ENCODE data around the gene CCSER1. TPM values are rescaled to one million over a fixed set of nuclear protein-coding genes. Genes with fewer than 3 reads are reported as not detected.

The CCSER1 gene
- total RNA-seq, 4 donors from 2014 or later = 4.0 to 6.0 (median 4.8) TPM

DNA sequence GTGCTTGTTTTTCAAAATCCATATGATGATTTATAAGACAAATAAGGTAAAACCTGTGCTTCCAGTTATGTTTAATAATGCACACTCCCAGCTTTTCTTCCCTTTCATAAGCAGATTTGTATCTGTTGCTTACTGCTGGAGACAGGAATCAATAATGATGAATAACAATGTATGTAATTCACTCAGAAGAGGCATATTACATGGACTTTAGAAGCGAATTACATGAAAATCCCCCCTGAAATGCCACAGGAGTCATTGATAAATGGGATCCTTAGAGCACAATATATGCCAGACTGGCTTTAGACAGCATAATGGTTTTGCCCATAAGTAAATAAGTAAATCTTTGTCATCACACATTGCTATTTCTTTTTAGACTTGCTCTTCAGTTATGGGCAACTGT lies 892.3 kb downstream of the CCSER1 start:
- Histone ChIP-seq H3K36me3 (no peaks in the 10 kb centered on the region), H3K4me3 (no peak overlapping the region), H3K9me3 (no peaks in the 10 kb centered on the region), H3K27ac (no peak overlapping the region), H3K27me3 (no peaks in the 10 kb centered on the region), H3K4me1 (no peaks in the 10 kb centered on the region)
- TF ChIP-seq, protein P1, sequence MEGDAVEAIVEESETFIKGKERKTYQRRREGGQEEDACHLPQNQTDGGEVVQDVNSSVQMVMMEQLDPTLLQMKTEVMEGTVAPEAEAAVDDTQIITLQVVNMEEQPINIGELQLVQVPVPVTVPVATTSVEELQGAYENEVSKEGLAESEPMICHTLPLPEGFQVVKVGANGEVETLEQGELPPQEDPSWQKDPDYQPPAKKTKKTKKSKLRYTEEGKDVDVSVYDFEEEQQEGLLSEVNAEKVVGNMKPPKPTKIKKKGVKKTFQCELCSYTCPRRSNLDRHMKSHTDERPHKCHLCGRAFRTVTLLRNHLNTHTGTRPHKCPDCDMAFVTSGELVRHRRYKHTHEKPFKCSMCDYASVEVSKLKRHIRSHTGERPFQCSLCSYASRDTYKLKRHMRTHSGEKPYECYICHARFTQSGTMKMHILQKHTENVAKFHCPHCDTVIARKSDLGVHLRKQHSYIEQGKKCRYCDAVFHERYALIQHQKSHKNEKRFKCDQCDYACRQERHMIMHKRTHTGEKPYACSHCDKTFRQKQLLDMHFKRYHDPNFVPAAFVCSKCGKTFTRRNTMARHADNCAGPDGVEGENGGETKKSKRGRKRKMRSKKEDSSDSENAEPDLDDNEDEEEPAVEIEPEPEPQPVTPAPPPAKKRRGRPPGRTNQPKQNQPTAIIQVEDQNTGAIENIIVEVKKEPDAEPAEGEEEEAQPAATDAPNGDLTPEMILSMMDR (IDR thresholded peaks at IDR 0.05) = no peak
- no peak for TF ChIP-seq EP300 (IDR thresholded peaks at IDR 0.05)
- no peak for TF ChIP-seq POLR2A (IDR thresholded peaks at IDR 0.05)
- no peak for DNase-seq (ENCODE audit: low spot score in 2 of 2)
- 81 to 88% methylated on average over 1 of the region's 1 CpG for WGBS, 2 donors

DNA sequence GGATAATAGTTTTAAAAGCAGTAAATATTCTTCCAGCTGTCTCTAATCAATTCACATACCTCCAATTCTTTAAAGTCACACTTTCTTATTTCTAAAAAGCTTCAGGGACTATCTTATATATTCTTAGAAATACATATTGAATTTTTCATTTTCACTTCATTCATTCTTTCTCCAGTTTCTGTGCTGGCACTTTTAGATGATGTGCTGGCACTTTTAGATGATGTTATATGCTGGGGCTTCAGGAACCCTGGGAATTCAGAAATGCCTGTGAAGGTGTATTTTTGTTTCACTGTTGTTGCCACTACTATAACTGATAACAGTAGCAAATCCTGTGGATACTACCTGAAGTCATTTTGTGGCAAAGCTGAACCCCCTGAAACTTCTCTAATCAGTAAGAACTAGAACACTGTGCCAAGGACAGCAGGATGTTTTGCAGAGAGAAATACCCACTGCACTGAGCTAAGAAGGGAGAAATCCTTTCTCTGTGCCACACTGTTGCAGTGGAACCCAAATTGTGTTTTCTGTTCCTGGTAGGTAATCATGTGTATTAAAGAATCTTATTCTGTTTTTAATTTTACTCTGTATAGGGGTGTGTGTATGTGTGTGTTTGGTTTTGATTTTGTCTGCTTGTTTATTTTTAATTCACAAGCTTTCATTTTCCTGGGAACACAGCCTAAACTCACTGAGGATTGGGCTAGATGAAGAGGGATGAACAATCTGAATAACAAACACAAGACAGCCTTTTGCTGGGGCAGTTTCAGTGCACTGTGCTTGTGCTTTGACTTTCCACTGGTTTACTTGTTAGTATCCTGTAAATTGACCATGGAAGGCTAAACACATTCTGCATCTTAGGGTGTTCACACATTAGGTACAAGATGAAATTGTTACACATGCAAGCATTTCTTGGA lies 898.3 kb downstream of the CCSER1 start:
- H3K4me1 ChIP-seq = no peaks in the 10 kb centered on the region
- no peak for DNase-seq (ENCODE audit: low spot score in 2 of 2)

DNA sequence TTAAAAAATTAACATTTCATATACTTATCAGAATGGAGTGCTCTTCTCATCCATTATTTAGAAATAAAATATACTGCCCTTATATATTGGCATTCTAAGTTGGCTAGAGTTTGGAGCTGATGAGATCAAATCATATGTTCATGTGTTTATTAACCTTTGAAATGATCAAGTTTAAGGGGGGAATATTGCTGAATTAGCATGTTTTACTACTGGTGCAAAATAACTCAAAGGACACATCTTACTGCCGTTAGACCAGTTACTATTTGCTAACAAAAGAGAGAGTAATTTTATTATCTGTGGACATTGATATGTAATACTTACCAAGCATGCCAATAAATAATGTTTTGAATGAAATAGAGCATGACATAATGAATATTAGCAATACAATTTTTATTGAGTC lies 901.0 kb downstream of the CCSER1 start:
- Histone ChIP-seq H3K36me3 (no peaks in the 10 kb centered on the region), H3K27me3 (no peaks in the 10 kb centered on the region), H3K9me3 (no peaks in the 10 kb centered on the region), H3K4me1 (no peaks in the 10 kb centered on the region), H3K27ac (no peak overlapping the region), H3K4me3 (no peak overlapping the region)
- no peak for DNase-seq (ENCODE audit: low spot score in 2 of 2)
- TF ChIP-seq POLR2A (IDR thresholded peaks at IDR 0.05) (no peak), EP300 (IDR thresholded peaks at IDR 0.05) (no peak)
- TF ChIP-seq, protein P1 (IDR thresholded peaks at IDR 0.05) = no peak
- 71 to 79% methylated on average over 1 of the region's 1 CpG for WGBS, 2 donors

More for the DNA sequence above, 898.3 kb downstream of the CCSER1 start:
- no peaks in the 10 kb centered on the region for H3K9me3 ChIP-seq
- H3K27me3 ChIP-seq = no peaks in the 10 kb centered on the region
- no peaks in the 10 kb centered on the region for H3K36me3 ChIP-seq
- H3K4me3 ChIP-seq = no peak overlapping the region
- no peak for TF ChIP-seq POLR2A (IDR thresholded peaks at IDR 0.05)
- TF ChIP-seq EP300 (IDR thresholded peaks at IDR 0.05) = no peak
- TF ChIP-seq, protein P1 (IDR thresholded peaks at IDR 0.05) = no peak
- H3K27ac ChIP-seq = no peak overlapping the region

DNA sequence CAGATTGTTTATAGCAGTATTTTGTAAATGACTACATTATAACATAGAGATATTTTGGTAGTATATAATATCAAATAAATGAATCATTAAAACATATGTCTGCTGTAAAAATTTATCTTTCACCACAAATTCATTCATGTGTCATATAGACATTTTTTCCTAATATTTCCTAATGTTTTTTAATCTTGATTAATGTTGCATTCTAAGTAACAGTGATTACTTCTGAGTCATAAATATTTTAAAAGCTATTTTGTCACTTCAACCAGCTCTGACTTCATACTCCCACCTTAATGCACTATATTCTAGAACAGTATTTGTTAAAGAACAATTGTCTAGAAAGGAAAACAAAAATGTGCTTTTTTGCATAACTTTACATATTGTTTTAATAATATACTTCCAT lies 904.6 kb downstream of the CCSER1 start:
- DNase-seq (ENCODE audit: low spot score in 2 of 2) = no peak
- TF ChIP-seq EP300 (IDR thresholded peaks at IDR 0.05) = no peak
- no peak for TF ChIP-seq POLR2A (IDR thresholded peaks at IDR 0.05)
- TF ChIP-seq, protein P1 (IDR thresholded peaks at IDR 0.05) = no peak
- H3K36me3 ChIP-seq = no peaks in the 10 kb centered on the region
- peaks cover 0 to 6% (median 0%) of the 10 kb centered on the region in 4 donors for H3K4me1 ChIP-seq
- no peak overlapping the region for H3K27ac ChIP-seq
- H3K9me3 ChIP-seq = no peaks in the 10 kb centered on the region
- H3K4me3 ChIP-seq = no peak overlapping the region
- H3K27me3 ChIP-seq = no peaks in the 10 kb centered on the region

DNA sequence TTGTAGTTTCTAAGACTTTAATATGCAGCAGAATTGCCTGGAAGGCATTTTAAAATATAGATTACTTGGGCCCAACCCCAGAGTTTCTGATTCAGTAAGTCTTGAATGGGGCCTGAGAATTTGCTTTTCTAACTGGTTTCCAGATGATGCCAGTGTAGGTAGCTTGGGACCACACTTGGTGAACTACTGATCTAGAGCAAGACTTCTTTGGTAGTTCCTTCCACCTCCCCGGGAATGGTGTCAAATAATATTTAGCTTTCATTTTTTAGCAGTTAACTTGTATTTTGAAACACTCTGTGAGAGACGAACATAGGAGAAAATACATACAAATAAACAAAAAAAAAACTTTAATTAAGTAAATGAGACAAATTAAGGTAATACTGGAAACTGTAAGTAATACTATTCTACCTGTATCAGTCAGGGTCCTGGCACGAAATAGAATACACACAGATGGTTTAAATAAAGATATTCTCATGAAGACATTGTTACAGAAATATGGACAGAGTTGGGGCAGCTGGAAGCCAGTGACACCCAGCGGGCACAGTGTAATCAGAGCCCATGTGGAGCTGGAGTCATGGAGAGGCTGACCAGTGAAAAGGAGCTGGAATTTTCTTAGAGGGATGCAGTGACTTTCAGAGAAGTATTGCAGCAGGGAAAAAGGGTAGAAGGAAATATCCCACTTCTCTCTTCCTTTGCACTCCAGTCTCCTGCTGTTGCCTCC lies 905.7 kb downstream of the CCSER1 start:
- Histone ChIP-seq H3K27ac (no peak overlapping the region), H3K27me3 (no peaks in the 10 kb centered on the region), H3K4me1 (peaks cover 0 to 6% (median 0%) of the 10 kb centered on the region in 4 donors), H3K4me3 (no peak overlapping the region), H3K36me3 (no peaks in the 10 kb centered on the region), H3K9me3 (no peaks in the 10 kb centered on the region)
- no peak for DNase-seq (ENCODE audit: low spot score in 2 of 2)
- TF ChIP-seq, protein P1 (IDR thresholded peaks at IDR 0.05) = no peak
- TF ChIP-seq POLR2A (IDR thresholded peaks at IDR 0.05) (no peak), EP300 (IDR thresholded peaks at IDR 0.05) (no peak)
- 66 to 68% methylated on average over 4 of the region's 4 CpGs for WGBS, 2 donors
